Endothelial cell of umbilical vein (primary cell): ENCODE data around the gene NECAB2.

ENCODE experiments used
- CTCF ChIP-seq, 2 donors: IDR thresholded peaks; 1 replicate in 1 of 2; 2 replicates in 1 of 2; pipeline ENCODE4 v1.5.1; 2011; ENCODE audit warnings: low read length in 2 of 2, mild to moderate bottlenecking in 2 of 2, moderate library complexity in 2 of 2, control low read depth in 1 of 2, inconsistent platforms in 1 of 2, low read depth in 1 of 2; ENCODE audit not compliant: insufficient read depth in 1 of 2; ENCODE audit errors: extremely low read depth in 1 of 2
- EZH2 ChIP-seq: IDR thresholded peaks from 2 replicates; pipeline ENCODE4 v1.6.1; 2012; ENCODE audit warnings: borderline replicate concordance, low read depth, mild to moderate bottlenecking, moderate library complexity, low read length, inconsistent platforms; ENCODE audit not compliant: severe bottlenecking
- FOS ChIP-seq: IDR thresholded peaks from 2 replicates; pipeline ENCODE4 v1.6.1; 2011; ENCODE audit warnings: mild to moderate bottlenecking, low read length, moderate library complexity, borderline replicate concordance; ENCODE audit not compliant: insufficient read depth
- GATA2 ChIP-seq: IDR thresholded peaks from 2 replicates; pipeline ENCODE4 v1.7.0; 2011; ENCODE audit warnings: low read depth, mild to moderate bottlenecking, moderate library complexity, mixed read lengths, low read length; ENCODE audit not compliant: insufficient read length, insufficient read depth
- JUN ChIP-seq: IDR thresholded peaks from 2 replicates; pipeline ENCODE4 v1.6.1; 2011; ENCODE audit warnings: borderline replicate concordance, low read depth; ENCODE audit not compliant: insufficient read length, insufficient read depth
- MAX ChIP-seq: IDR thresholded peaks from 2 replicates; pipeline ENCODE4 v1.6.1; 2011; ENCODE audit not compliant: insufficient read depth, insufficient read length
- MYC ChIP-seq: IDR thresholded peaks from one replicate; pipeline ENCODE4 v1.6.1; 2011; ENCODE audit warnings: mild to moderate bottlenecking, low read depth, low read length
- POLR2A ChIP-seq: IDR thresholded peaks from 2 replicates; pipeline ENCODE4 v1.6.1; 2012; ENCODE audit warnings: low read depth, mild to moderate bottlenecking, control low read depth, low read length
- POLR2AphosphoS5 ChIP-seq: IDR thresholded peaks from 2 replicates; pipeline ENCODE4 v1.6.1; 2012; ENCODE audit warnings: low read depth, mild to moderate bottlenecking, control low read depth, low read length, moderate library complexity; ENCODE audit not compliant: insufficient read depth

- TF ChIP-seq POLR2AphosphoS5 (no peak), CTCF (IDR thresholded peaks at IDR 0.05; ENCODE audit: extremely low read depth in 1 of 2, insufficient read depth in 1 of 2, low read depth in 1 of 2, low read length in 2 of 2) (no peak), POLR2A (no peak), FOS (no peak), EZH2 (no peak), JUN (no peak), MAX (no peak), GATA2 (no peak), MYC (no peak)
Measured at GRCh38 chr16:83981799-83982198, 13.8 kb downstream of the NECAB2 start.
